GM18873 (cell line): Measurements from ENCODE around the gene AMER2.
A peak's percentile ranks its signal among the peaks of the same experiment; 100 is the strongest.
"Not testable (repeated sequence)": the region's sequence is repeated elsewhere in the genome, so short reads cannot be mapped to it uniquely, and the experiment has no call there.

ENCODE experiments used
- ATAC-seq: cut with Tn5 transposase; IDR thresholded peaks from one replicate; pipeline ENCODE4 v1.9.1; 2021; ENCODE audit warnings: mild to moderate bottlenecking, moderate library complexity, moderate number of reproducible peaks; ENCODE audit not compliant: unreplicated experiment, low FRiP score

Gene AMER2

DNA sequence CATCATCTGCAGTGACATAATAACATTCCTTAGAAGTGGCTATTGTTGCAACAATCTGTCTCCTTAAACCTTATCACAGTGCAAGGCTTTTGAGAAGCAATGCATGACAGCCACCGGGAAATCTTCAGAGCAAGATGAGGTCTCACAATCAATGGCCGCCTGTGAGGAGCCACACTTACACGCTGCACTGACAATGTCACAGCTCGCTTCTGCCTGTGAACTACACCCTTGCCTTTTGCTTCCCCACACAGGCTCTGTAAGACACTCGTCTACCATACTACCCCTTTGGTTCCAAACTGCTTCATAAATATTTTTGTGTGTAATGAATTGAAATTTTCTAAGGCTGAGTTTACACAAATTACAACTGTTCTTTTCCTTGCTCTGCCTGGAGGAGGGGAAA lies 6.9 kb downstream of the AMER2 start:
- ATAC-seq, result not testable (repeated sequence)

GRCh38 chr13:25157681-25158080 lies 14.4 kb downstream of the AMER2 start:
- ATAC-seq, result no peak

DNA sequence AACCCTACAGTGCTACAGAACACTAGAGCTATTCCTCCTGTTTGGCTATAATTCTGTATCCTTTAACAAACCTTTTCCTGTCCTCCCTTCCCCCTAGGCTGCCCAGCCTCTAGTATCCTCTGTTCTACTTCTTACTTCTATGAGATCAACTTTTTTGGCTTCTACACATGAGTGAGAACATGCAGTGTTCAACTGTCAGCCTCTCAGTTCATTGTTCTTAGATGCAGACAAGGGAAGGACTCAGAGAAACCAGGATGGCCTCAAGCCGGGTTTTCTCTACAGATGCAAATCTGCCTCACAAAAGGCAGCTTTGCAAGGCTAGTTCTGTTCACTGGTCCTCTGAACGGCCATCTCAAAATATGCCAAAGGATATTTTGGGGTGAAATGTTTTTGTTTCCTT lies 18.4 kb downstream of the AMER2 start:
- no peak for ATAC-seq

DNA sequence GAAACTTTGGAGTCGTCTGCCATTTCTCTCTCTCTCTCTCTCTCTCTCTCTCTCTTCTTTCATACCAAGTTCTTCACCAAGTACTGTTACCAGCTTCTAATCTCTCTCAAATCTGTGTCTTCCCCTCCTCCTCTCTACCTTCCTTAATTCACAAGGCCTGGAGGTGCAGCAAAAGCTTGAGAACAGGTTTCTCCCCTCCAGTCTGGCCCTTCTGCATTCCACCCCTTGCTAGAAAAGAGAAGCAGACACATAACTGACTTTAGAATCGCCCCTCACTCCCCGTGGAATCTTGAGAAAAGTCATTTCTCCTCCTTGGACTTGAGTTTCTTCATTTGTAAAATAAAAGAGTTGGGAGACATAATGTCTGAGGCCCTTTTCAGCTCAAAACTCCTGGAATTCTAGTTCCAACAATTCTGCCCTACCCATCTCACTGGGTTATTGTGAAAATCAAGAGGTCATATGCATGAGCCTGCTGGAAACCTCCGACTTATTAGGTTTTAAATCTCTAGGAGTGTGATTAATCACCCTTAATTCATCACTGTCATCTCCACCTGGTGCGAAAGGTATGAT lies 20.4 kb downstream of the AMER2 start:
- ATAC-seq, result no peak

- ATAC-seq, result no peak
Observed at GRCh38 chr13:25149711-25150110, 22.4 kb downstream of the AMER2 start.

GRCh38 chr13:25148402-25148771 lies 23.7 kb downstream of the AMER2 start:
- ATAC-seq, result no peak

- peak; percentile 89 for ATAC-seq
Observed at GRCh38 chr13:25147638-25148401, 24.3 kb downstream of the AMER2 start.

DNA sequence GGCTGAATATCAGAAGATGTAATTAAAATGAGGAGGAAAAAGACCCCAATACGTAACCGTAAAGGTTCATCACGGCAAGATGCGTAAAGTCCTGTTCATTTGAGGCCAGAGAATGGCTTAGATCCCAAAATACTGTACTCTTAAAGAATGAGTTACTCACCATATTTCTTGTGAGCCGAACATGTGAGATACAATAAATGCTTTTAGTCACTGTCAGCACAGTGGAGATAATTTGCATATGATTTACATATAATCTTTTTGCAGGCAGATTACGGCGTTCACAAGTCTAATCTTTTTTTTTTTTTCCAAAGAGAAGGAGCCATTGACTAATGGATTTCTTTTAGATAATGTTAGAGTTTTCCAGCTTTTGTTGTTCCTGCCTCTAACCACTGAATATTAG lies 28.4 kb downstream of the AMER2 start:
- no peak for ATAC-seq

DNA sequence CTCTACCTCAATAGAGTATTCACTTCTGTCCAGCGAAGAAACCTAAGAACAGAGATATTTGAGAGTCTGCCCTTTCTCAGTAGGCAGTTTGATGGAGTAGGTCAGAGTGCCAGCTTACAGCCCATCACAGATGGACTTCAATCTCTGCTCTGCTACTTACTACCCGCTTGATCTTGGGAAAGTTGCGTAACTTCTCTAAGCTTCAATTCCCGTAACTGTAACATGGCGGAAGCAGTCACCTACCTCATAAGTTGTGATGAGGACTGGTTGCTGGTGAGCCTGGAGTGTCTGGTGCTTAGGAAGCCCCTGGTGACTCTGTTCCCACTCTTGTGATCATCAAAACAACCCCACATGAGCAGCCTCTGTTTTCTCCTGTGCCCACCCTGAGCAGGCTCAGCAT lies 31.0 kb downstream of the AMER2 start:
- ATAC-seq, result no peak

DNA sequence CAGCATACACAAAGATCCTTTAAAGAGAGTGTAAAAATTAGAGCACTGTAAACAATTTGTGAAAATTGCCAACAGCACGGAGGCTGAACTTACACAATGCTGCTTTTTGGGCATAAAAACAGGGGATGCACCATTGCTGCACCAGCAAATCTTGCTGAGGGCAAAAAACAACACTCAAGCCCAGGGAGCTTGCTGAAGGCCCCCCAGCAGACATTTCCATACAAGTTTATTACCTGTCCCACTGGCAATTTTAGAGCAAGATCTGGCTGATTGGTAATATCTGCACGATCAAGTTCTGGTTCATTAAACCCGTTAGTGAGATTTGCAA lies 34.3 kb downstream of the AMER2 start:
- no peak for ATAC-seq

DNA sequence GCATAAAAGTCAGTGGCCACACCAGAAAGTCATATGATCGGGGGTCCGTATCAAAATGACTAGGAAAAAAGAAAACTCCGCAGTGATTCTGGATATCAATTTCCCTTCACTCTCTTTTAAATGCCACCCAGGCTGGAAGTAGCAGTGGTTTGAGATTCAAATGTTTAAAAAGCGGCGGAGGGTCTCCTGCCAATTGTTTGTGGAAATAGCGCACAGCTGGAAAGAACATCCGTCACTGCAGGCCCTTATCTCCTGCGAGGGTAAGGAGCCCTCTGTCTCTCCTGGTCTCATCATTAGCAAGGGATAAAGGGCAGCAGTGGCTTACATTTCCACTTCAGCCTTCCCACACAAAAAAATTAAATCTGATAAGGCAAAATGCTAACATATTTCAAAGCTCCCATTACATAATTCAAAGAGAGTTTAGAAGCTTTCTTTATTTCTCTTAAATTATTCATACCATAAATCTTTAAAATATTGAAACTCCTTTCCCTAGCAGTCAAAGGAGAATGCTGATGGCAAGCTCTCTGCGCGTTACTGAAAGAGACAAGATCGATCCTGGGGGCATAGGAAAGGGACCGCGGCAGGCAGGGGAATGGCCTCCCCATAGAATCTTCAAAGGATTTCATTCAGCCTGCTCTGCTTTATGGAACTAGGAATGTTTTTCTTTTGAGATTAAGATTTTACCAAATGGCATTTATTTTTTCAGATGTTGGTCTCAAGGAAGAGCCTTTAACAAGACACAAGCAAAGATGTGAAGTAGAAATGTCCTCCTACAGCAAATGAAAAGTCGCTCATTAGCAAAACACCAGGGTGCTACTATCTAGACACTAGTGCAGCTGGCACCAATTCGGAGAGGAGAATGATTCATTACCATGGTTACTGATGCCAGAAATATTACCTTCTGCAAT lies 35.0 kb downstream of the AMER2 start:
- no peak for ATAC-seq

- no peak for ATAC-seq
Observed at GRCh38 chr13:25135896-25136295, 36.2 kb downstream of the AMER2 start.

DNA sequence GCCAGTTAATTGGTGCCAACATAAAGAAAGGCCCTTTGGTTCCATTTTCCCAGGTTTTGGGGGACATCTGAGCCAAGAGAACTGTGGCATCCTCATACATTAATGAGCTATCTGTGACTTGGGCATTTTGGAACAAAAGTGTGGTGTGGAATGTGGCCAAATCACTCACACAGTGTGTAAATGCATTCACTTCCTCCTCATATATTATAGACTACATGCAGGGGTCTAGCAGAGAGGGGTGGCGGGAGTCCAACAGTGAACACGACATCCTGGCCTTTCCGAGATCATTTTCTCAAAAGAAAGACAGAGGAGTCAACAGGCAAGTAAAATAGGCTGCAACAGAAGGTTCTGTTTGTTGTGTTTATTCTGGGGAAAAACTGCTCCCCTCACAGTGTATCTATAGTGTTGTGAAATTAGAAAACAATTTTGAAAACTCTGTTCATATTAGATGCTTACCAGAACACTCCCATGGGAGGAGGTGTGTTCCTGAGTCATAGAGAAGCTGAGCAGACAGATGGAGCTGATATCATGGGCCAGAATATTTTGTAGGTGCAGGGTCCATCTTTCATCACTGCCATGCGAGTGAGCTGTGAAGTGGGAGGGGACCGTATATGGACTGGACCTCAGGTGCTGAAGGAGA lies 39.2 kb downstream of the AMER2 start:
- no peak for ATAC-seq

DNA sequence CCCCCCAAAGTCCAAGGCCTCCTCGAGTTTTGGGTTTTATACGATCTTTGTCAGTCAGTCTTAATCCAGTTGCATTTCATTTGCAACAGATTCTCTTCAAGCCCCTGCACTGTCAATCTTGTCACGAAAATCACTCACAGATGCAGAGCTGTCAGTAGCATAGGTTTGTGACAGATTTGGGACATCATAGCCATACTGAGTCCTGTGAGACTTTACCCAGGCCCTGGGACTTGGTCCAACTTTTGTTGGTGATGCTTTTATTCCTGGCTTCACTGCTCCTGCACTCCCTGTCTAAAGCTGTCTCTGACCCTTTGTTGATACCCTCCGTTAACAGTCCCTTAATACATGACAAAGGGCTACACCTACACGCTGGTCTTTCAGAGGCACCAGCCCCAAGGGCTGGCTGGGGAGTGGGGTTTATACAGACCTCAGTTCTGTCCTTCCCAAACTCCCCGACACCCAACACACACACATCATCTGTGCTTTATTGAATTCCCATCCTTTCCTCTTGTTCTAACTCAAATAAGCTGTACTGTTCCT lies 40.1 kb downstream of the AMER2 start:
- ATAC-seq, result no peak

DNA sequence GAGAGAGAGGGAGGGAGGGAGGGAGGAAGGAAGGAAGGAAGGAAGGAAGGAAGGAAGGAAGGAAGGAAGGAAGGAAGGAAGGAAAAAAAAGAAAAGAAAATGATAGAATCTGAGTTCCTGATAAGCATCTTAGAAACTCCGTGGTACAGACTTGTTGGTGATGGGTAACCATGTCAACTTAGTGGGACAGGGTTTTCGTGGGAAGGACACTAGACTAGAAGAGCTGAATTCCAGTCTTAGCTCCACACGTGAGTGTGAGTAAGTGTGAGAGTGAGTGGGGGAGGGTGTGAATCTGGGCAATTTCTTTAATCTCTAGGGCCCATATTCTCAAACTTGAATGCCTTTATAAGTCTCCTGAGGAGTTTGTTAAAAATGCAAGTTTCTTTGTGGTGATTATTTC lies 41.1 kb downstream of the AMER2 start:
- no peak for ATAC-seq

DNA sequence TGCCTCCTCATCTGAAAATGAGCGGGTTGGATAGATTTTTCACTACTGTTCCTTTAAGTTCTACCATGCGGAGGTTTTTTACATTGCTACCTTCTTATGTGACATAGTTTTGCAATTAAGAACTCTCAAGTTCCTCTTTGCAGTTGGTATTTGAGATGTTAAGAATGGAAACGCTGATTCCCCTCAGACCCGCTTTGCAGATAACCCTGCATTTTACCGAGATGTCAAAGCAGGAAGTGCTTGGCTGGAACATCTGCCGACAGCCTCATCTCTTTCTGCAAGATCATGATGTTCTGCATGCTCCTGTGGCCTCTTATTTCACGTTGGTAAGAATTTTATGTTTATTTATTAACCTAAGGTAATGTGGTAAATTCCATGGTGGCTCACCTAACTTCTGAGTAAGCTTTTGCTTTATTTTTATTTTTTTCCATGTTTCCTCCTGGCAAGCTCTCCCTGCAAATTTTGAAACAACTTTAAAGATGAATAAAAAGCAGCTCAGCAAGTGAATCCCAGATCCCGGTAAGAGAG lies 53.6 kb downstream of the AMER2 start:
- ATAC-seq, result no peak

GRCh38 chr13:25117312-25117711 lies 54.8 kb downstream of the AMER2 start:
- ATAC-seq, result no peak

GRCh38 chr13:25116044-25116443 lies 56.0 kb downstream of the AMER2 start:
- no peak for ATAC-seq

DNA sequence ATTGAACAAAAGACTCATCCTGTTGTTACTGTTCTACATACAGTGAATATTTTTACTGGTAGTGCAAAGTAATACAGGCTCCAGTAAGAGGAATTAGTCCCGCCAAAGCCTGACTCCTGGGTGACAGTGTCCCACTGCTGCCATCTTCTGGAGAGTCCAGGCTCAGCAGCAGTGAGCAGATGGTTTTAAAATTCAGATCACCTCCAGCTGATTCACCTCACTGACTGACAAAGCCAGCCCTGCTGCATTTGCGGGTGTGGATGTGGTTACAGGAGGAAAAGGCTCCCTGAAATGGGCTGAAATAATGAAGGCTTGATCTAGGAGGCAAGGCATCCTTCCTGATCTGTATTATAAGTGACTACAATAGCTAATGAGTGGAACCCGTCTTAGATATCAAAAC lies 57.9 kb downstream of the AMER2 start:
- ATAC-seq, result peak; percentile 59

- ATAC-seq, result no peak
Observed at GRCh38 chr13:25112695-25113255, 59.3 kb downstream of the AMER2 start.
